Measurements from ENCODE around the gene BMS1. TPM values are rescaled to one million over a fixed set of nuclear protein-coding genes. Genes with fewer than 3 reads are reported as not detected.

Gene BMS1
- total and polyA plus RNA-seq, 10 of the 15 experiments (the other 5 are each of a cell fraction or from before 2014, with no cell fraction given): 7.6 to 33.6 (median 21.0) TPM

GRCh38 chr10:42878134-42878820, 95.7 kb downstream of the BMS1 start:
- ChIA-PET RAD21 (ENCODE audit: unreplicated experiment) (no interaction called here), SMC1A (ENCODE audit: uncharacterized antibody, unreplicated experiment) (no interaction called here), CTCF (no interaction called here), POLR2A (no interaction called here)
- Histone ChIP-seq H3K4me2 (ENCODE audit: control insufficient read depth, insufficient read depth) (no peak overlapping the region), H3K4me3 (no peak overlapping the region), H3K79me2 (ENCODE audit: control insufficient read depth, insufficient read depth, low read length) (no peaks in the 10 kb centered on the region), H3K9me3 (replicated peaks; ENCODE audit: control insufficient read depth, insufficient read depth, low read length) (no peaks in the 10 kb centered on the region; the same call in 2 of the 3 replicates), H3K36me3 (ENCODE audit: control insufficient read depth in 2 of 2, insufficient read depth in 2 of 2, low read length in 1 of 2) (no peaks in the 10 kb centered on the region), H3K27me3 (replicated peaks in 1 of 2; ENCODE audit: control insufficient read depth in 2 of 2, insufficient read depth in 2 of 2, low read length in 1 of 2) (no peaks in the 10 kb centered on the region; a peak in 1 of 4 replicates), H3K27ac (ENCODE audit: control insufficient read depth, insufficient read depth) (no peak overlapping the region), H3K4me1 (ENCODE audit: control insufficient read depth, insufficient read depth, low read length) (no peaks in the 10 kb centered on the region), H4K20me1 (ENCODE audit: control insufficient read depth, insufficient read depth) (no peaks in the 10 kb centered on the region), H2AFZ (ENCODE audit: control insufficient read depth, low read depth, low read length) (no peak overlapping the region), H3K9ac (ENCODE audit: control insufficient read depth, insufficient read depth, low read length) (no peak overlapping the region)
- FAIRE-seq: no peak
- BruUV-seq (replicated peaks): no TSS peak
- intact Hi-C loops (cut with micrococcal nuclease; ENCODE audit: unreplicated experiment) (no loop called here), in situ Hi-C loops (cut with MboI) (no loop called here)
- no peak for DNase-seq (ENCODE audit: low read depth, low spot score)
- WGBS (ENCODE audit: insufficient coverage, insufficient replicate concordance, low lambda C conversion rate, missing lambda C conversion rate): 33% methylated on average over 13 of the region's 13 CpGs
- ATAC-seq: no peak
- TF ChIP-seq IKZF1 (conservative IDR thresholded peaks at IDR 0.05): no peak
- no peak for TF ChIP-seq RBBP5 (conservative IDR thresholded peaks at IDR 0.05)
- TF ChIP-seq RB1 (IDR thresholded peaks at IDR 0.05; ENCODE audit: borderline replicate concordance): no peak
- TF ChIP-seq RUNX3 (IDR thresholded peaks at IDR 0.05; ENCODE audit: low read length): no peak
- no peak for TF ChIP-seq NFYA (IDR thresholded peaks at IDR 0.05; ENCODE audit: borderline replicate concordance, low read depth, low read length)
- TF ChIP-seq NR2C1 (IDR thresholded peaks at IDR 0.05): no peak

- WGBS (ENCODE audit: insufficient coverage, insufficient replicate concordance, low lambda C conversion rate, missing lambda C conversion rate): 0% methylated on average over 3 of the region's 3 CpGs
- in situ Hi-C loops (cut with MboI): no loop called here
- Histone ChIP-seq H3K9ac (ENCODE audit: control insufficient read depth, insufficient read depth, low read length) (no peak overlapping the region), H3K27ac (ENCODE audit: control insufficient read depth, insufficient read depth) (no peak overlapping the region), H3K27me3 (replicated peaks in 1 of 2; ENCODE audit: control insufficient read depth in 2 of 2, insufficient read depth in 2 of 2, low read length in 1 of 2) (no peaks in the 10 kb centered on the region; a peak in 1 of 4 replicates), H3K4me2 (ENCODE audit: control insufficient read depth, insufficient read depth) (no peak overlapping the region), H3K36me3 (ENCODE audit: control insufficient read depth in 2 of 2, insufficient read depth in 2 of 2, low read length in 1 of 2) (no peaks in the 10 kb centered on the region), H3K9me3 (replicated peaks; ENCODE audit: control insufficient read depth, insufficient read depth, low read length) (no peaks in the 10 kb centered on the region; the same call in 2 of the 3 replicates), H3K4me1 (ENCODE audit: control insufficient read depth, insufficient read depth, low read length) (no peaks in the 10 kb centered on the region), H4K20me1 (ENCODE audit: control insufficient read depth, insufficient read depth) (no peaks in the 10 kb centered on the region), H3K79me2 (ENCODE audit: control insufficient read depth, insufficient read depth, low read length) (no peaks in the 10 kb centered on the region), H3K4me3 (no peak overlapping the region), H2AFZ (ENCODE audit: control insufficient read depth, low read depth, low read length) (no peak overlapping the region)
- ChIA-PET CTCF (no interaction called here), RAD21 (ENCODE audit: unreplicated experiment) (no interaction called here), SMC1A (ENCODE audit: uncharacterized antibody, unreplicated experiment) (no interaction called here), POLR2A (no interaction called here)
- intact Hi-C loops (cut with micrococcal nuclease; ENCODE audit: unreplicated experiment): no loop called here
- BruUV-seq (replicated peaks): no TSS peak
- no peak for ATAC-seq
- DNase-seq (ENCODE audit: low read depth, low spot score): no peak
- no peak for FAIRE-seq
- TF ChIP-seq CHD1 (IDR thresholded peaks at IDR 0.05; ENCODE audit: low read depth, low read length) (no peak), ATF7 (IDR thresholded peaks at IDR 0.05; ENCODE audit: low read depth) (no peak), POLR2AphosphoS2 (IDR thresholded peaks at IDR 0.05; ENCODE audit: low read depth, low read length) (no peak), PAX8 (IDR thresholded peaks at IDR 0.05) (no peak), USF1 (IDR thresholded peaks at IDR 0.05; ENCODE audit: borderline replicate concordance, extremely low read length, insufficient read depth, low read depth, low read length) (no peak), RAD21 (IDR thresholded peaks at IDR 0.05; ENCODE audit: insufficient read depth, low read depth, low read length) (no peak), SPI1 (IDR thresholded peaks at IDR 0.05; ENCODE audit: borderline replicate concordance, insufficient read depth, low read depth, low read length) (no peak), EED (IDR thresholded peaks at IDR 0.05; ENCODE audit: low read depth) (no peak), SP1 (IDR thresholded peaks at IDR 0.05; ENCODE audit: low read depth, low read length) (no peak), ZBED1 (IDR thresholded peaks at IDR 0.05; ENCODE audit: borderline replicate concordance) (no peak), NR2C1 (IDR thresholded peaks at IDR 0.05) (no peak)
- TF ChIP-seq, protein P1, sequence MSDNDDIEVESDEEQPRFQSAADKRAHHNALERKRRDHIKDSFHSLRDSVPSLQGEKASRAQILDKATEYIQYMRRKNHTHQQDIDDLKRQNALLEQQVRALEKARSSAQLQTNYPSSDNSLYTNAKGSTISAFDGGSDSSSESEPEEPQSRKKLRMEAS (IDR thresholded peaks at IDR 0.05; ENCODE audit: low read depth, low read length): no peak
Measured at GRCh38 chr10:42878821-42879195, 96.2 kb downstream of the BMS1 start.
